GM12891 (cell line): Measurements from ENCODE around the gene PPP1R2.

ENCODE experiments used
- POLR2A ChIP-seq: IDR thresholded peaks from 2 replicates; pipeline ENCODE4 v1.6.1; 2011; ENCODE audit warnings: low read depth, low read length, control low read depth
- POLR2AphosphoS5 ChIP-seq: IDR thresholded peaks from 2 replicates; pipeline ENCODE4 v1.6.1; 2011; ENCODE audit warnings: low read depth, low read length, control low read depth
- POU2F2 ChIP-seq: IDR thresholded peaks from 2 replicates; pipeline ENCODE4 v1.6.1; 2011; ENCODE audit warnings: low read depth, mild to moderate bottlenecking, control low read depth, low read length, moderate library complexity
- TAF1 ChIP-seq: IDR thresholded peaks from 2 replicates; pipeline ENCODE4 v1.6.1; 2011; ENCODE audit warnings: low read depth, low read length, control low read depth

DNA sequence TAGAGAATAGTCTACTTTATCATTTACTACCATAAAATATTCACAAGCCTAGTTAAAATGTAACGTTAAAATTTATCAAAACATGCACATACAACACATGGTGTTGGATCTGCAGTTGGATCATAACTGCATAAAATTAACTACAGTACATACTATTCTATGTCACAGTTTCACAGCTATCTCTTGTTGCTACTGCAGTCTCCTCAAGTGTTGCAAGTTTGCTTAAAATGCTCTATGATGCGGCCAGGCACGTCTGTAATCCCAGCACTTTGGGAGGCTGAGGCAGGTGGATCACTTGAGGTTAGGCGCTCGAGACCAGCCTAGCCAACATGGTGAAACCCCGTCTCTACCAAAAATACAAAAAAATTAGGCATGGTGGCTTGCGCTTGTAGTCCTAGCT lies 10.3 kb downstream of the PPP1R2 start:
- TF ChIP-seq POLR2A, result no peak
- TF ChIP-seq POLR2AphosphoS5, result no peak
- TF ChIP-seq TAF1, result no peak
- TF ChIP-seq POU2F2, result no peak
